Pulmonary artery endothelial cell (primary cell): ENCODE measurements around the gene GSE1. TPM values are rescaled to one million over a fixed set of nuclear protein-coding genes. Genes with fewer than 3 reads are reported as not detected.

Experiments
- DNase-seq: peaks from one replicate; pipeline ENCODE4 v3.0.0-alpha.2; 2011; ENCODE audit warnings: low read depth, low spot score
- total RNA-seq: library from RNA; depleted of rRNA; stranded (reverse); fragments of >200 nt; gene quantifications from 2 replicates; pipeline ENCODE4 v1.2.3, GENCODE V29; 2014

Gene GSE1
- total RNA-seq, 1 donor from 2014 or later, result 8.4 TPM

- DNase-seq, result no peak
Observed at GRCh38 chr16:85658504-85659326, 45.6 kb downstream of the GSE1 start.

GRCh38 chr16:85659336-85659735 is 46.2 kb downstream of the GSE1 start:
- no peak for DNase-seq

- peak; percentile 24 for DNase-seq
Observed at GRCh38 chr16:85659805-85660511, 46.8 kb downstream of the GSE1 start.

- DNase-seq, result no peak
Observed at GRCh38 chr16:85660843-85661739, 48.0 kb downstream of the GSE1 start.

- DNase-seq, result no peak
Observed at GRCh38 chr16:85661740-85662481, 48.8 kb downstream of the GSE1 start.

- no peak for DNase-seq
Observed at GRCh38 chr16:85662482-85662812, 49.3 kb downstream of the GSE1 start.

- DNase-seq, result no peak
Observed at GRCh38 chr16:85662976-85663830, 50.1 kb downstream of the GSE1 start.

GRCh38 chr16:85663891-85664321 is 50.8 kb downstream of the GSE1 start:
- DNase-seq, result no peak

- no peak for DNase-seq
Observed at GRCh38 chr16:85664580-85665372, 51.7 kb downstream of the GSE1 start.

GRCh38 chr16:85665373-85665740 is 52.2 kb downstream of the GSE1 start:
- no peak for DNase-seq

GRCh38 chr16:85665929-85666328 is 52.8 kb downstream of the GSE1 start:
- DNase-seq, result no peak

GRCh38 chr16:85667261-85667660 is 54.1 kb downstream of the GSE1 start:
- DNase-seq, result no peak

- DNase-seq, result no peak
Observed at GRCh38 chr16:85667841-85668413, 54.8 kb downstream of the GSE1 start.

GRCh38 chr16:85668676-85669424 is 55.7 kb downstream of the GSE1 start:
- DNase-seq, result no peak

GRCh38 chr16:85670840-85671239 is 57.7 kb downstream of the GSE1 start:
- DNase-seq, result no peak

- DNase-seq, result peak; percentile 56
Observed at GRCh38 chr16:85673529-85674417, 60.7 kb downstream of the GSE1 start.

GRCh38 chr16:85674418-85674755 is 61.3 kb downstream of the GSE1 start:
- DNase-seq, result no peak
